K562 (cell line): ENCODE results near the gene EVPL. TPM values are rescaled to one million over a fixed set of nuclear protein-coding genes. Genes with fewer than 3 reads are reported as not detected.

ENCODE experiments used
- ATAC-seq: fragments of 200-7000 bp; cut with Tn5 transposase; 3 replicates; pipeline ENCODE4 v1.9.1; 2020; ENCODE audit warnings: moderate library complexity
- BruUV-seq: library from RNA; stranded (reverse); fragments of 400-500 nt; replicated peaks from 2 replicates; lab custom pipeline; 2021; lab: Mats Ljungman, UMichigan
- CTCF ChIA-PET: fragments of 300-600 bp; formaldehyde crosslinking; extraction: SDS; loops from one replicate; lab custom pipeline; 2021; ENCODE audit warnings: low intra/inter-chr PET ratio; lab: Yijun Ruan, JAX
- POLR2A ChIA-PET: fragments of 300-600, 350-650 bp; sonication (Branson Sonifier 250); formaldehyde crosslinking; extraction: SDS; loops from one replicate; lab custom pipeline; 2021; ENCODE audit warnings: antibody characterized with exemption, inconsistent platforms; lab: Yijun Ruan, JAX
- DNase-seq, 4 experiments: peaks; one replicate each; pipeline versions ENCODE4 v3.0.0 to v3.0.0-alpha.2; 2011 to 2018; ENCODE audit warnings: low spot score in 3 of 4, mixed read lengths in 3 of 4; ENCODE audit errors: extremely low read depth in 1 of 4
- FAIRE-seq: peaks from 2 replicates; lab custom pipeline; 2011; peaks lifted over from hg19 to GRCh38; lab: Jason Lieb, UNC
- H2AFZ ChIP-seq: 2 replicates; pipeline ENCODE4 v1.6.0; 2011; ENCODE audit warnings: low read depth, low read length, control low read depth, inconsistent platforms
- H3K27ac ChIP-seq: fragments of 200-600 bp; 3 replicates; pipeline ENCODE4 v1.8.0; 2011; ENCODE audit warnings: low read depth, mild to moderate bottlenecking, control low read depth, inconsistent platforms, low read length, moderate library complexity, mixed read lengths; ENCODE audit errors: extremely low read depth
- H3K27me3 ChIP-seq, 2 experiments: fragments of 300-600 bp in 1 of 2; 2 replicates in 1 of 2; 3 replicates in 1 of 2; pipeline versions ENCODE4 v1.6.0 to v1.8.0; 2011; ENCODE audit warnings: inconsistent platforms in 2 of 2, low read length in 2 of 2, mild to moderate bottlenecking in 1 of 2, mixed read lengths in 1 of 2, moderate library complexity in 1 of 2; ENCODE audit not compliant: control insufficient read depth in 2 of 2, insufficient read depth in 2 of 2
- H3K36me3 ChIP-seq: fragments of 300-600 bp; 3 replicates; pipeline ENCODE4 v1.8.0; 2011; ENCODE audit warnings: mild to moderate bottlenecking, low read length, inconsistent platforms; ENCODE audit not compliant: control insufficient read depth, insufficient read depth
- H3K4me1 ChIP-seq, 2 experiments: fragments of 200-600 bp in 1 of 2; replicated peaks in 1 of 2; 2 replicates in 1 of 2; 3 replicates in 1 of 2; pipeline versions ENCODE4 v1.5.1 to v1.8.0; 2011; ENCODE audit warnings: inconsistent platforms in 2 of 2, low read length in 2 of 2, mild to moderate bottlenecking in 1 of 2, mixed read lengths in 1 of 2, moderate library complexity in 1 of 2; ENCODE audit not compliant: control insufficient read depth in 2 of 2, insufficient read depth in 2 of 2
- H3K4me2 ChIP-seq: 2 replicates; pipeline ENCODE4 v1.6.1; 2011; ENCODE audit warnings: low read length, control low read depth, inconsistent platforms, mixed read lengths; ENCODE audit not compliant: insufficient read depth
- H3K4me3 ChIP-seq: fragments of 200-600 bp; sonication (generic), shearing (Covaris generic); 2 replicates; pipeline ENCODE4 v1.5.1; 2016; ENCODE audit warnings: control low read depth, inconsistent platforms
- H3K79me2 ChIP-seq: fragments of 200-600 bp; 3 replicates; pipeline ENCODE4 v1.8.0; 2011; ENCODE audit warnings: low read length, inconsistent platforms; ENCODE audit not compliant: control insufficient read depth, insufficient read depth
- H3K9ac ChIP-seq, 2 experiments: 2 replicates each; pipeline versions ENCODE4 v1.6.0 to v1.6.1; 2011; ENCODE audit warnings: low read depth in 2 of 2, low read length in 2 of 2, control low read depth in 1 of 2, inconsistent platforms in 1 of 2, mild to moderate bottlenecking in 1 of 2, mixed read lengths in 1 of 2; ENCODE audit not compliant: insufficient read depth in 1 of 2
- H3K9me1 ChIP-seq: one replicate; pipeline ENCODE4 v1.6.0; 2011; ENCODE audit warnings: inconsistent platforms, mild to moderate bottlenecking, low read length, moderate library complexity; ENCODE audit not compliant: control insufficient read depth, insufficient read depth
- H3K9me3 ChIP-seq: replicated peaks from 2 replicates; pipeline ENCODE4 v1.5.1; 2011; ENCODE audit warnings: low read depth, low read length, inconsistent platforms; ENCODE audit not compliant: control insufficient read depth, insufficient read depth
- H4K20me1 ChIP-seq: replicated peaks from 2 replicates; pipeline ENCODE4 v1.6.1; 2011; ENCODE audit warnings: low read length, inconsistent platforms, mixed read lengths; ENCODE audit not compliant: control insufficient read depth, insufficient read depth
- E2F1 ChIP-seq: sonication (generic); formaldehyde crosslinking; IDR thresholded peaks from 2 replicates; pipeline ENCODE4 v1.8.1; 2023; ENCODE audit warnings: mild to moderate bottlenecking, missing genetic modification reagents, moderate library complexity
- EZH2 ChIP-seq: IDR thresholded peaks from 2 replicates; pipeline ENCODE4 v1.6.1; 2012; ENCODE audit warnings: low read depth, mild to moderate bottlenecking, inconsistent platforms, low read length, borderline replicate concordance
- GABPA ChIP-seq: fragments of 200-800 bp; sonication (Bioruptor generic); conservative IDR thresholded peaks from 2 replicates; pipeline ENCODE4 v1.6.1; 2016; ENCODE audit warnings: low read depth, missing genetic modification characterization, missing compliant biosample characterization
- MTA3 ChIP-seq: fragments of 450-650 bp; formaldehyde crosslinking; IDR thresholded peaks from 2 replicates; pipeline ENCODE4 v1.6.1; 2017; ENCODE audit warnings: mild to moderate bottlenecking, borderline replicate concordance
- MXI1 ChIP-seq: IDR thresholded peaks from 2 replicates; pipeline ENCODE4 v1.6.1; 2011; ENCODE audit warnings: low read depth, mild to moderate bottlenecking, improper control_type of control experiment, low read length
- RBM17 ChIP-seq: fragments of 200-400 bp; formaldehyde crosslinking; IDR thresholded peaks from 2 replicates; pipeline ENCODE4 v1.6.1; 2017; ENCODE audit warnings: low read depth, mild to moderate bottlenecking, low read length, borderline replicate concordance
- SETDB1 ChIP-seq: IDR thresholded peaks from one replicate; pipeline ENCODE4 v1.6.1; 2012; ENCODE audit warnings: low read length, control low read depth, inconsistent platforms
- XRCC4 ChIP-seq: IDR thresholded peaks from one replicate; pipeline ENCODE4 v1.6.1; 2011; ENCODE audit not compliant: insufficient read depth, insufficient read length; ENCODE audit errors: extremely low read depth
- ZNF12 ChIP-seq: sonication (generic); formaldehyde crosslinking; IDR thresholded peaks from 2 replicates; pipeline ENCODE4 v1.4.0; 2020; ENCODE audit warnings: mild to moderate bottlenecking, missing genetic modification reagents
- ZNF165 ChIP-seq: fragments of 250-450 bp; sonication (Bioruptor Pico); IDR thresholded peaks from 2 replicates; pipeline ENCODE4 v1.4.0; 2020; ENCODE audit warnings: borderline replicate concordance
- ZNF347 ChIP-seq: fragments of 450-650 bp; formaldehyde crosslinking; IDR thresholded peaks from 2 replicates; pipeline ENCODE4 v1.4.0; 2020; ENCODE audit warnings: low read depth, mild to moderate bottlenecking, moderate library complexity
- WGBS: fragments of 100-300 bp; shearing (Covaris generic); methylation state at CpG from one replicate; pipeline ENCODE4 v1.1.6; 2016; ENCODE audit warnings: low coverage, mixed read lengths; ENCODE audit not compliant: insufficient coverage; ENCODE audit errors: missing lambda C conversion rate; 5-methylcytosine and 5-hydroxymethylcytosine counted together
- in situ Hi-C: fragments of 300-500 bp; cut with MboI; formaldehyde crosslinking; loops from 4 replicates; pipeline ENCODE4 v1.15.0; 2018; ENCODE audit warnings: inconsistent platforms, mixed read lengths
- intact Hi-C: fragments of 100-400 bp; cut with micrococcal nuclease; formaldehyde crosslinking; loops from 2 replicates; pipeline ENCODE4 v1.14.2; 2022
- polyA plus RNA-seq, 8 experiments: library from polyadenylated mRNA; depleted of rRNA in 4 of 8; stranded (reverse) in 5 of 8; unstranded in 3 of 8; fragments of >200 nt; fragmentation: Nextera tagmentation in 2 of 8; fragmentation: Illumina TruSeq in 1 of 8; extraction: Ambion mirVana in 2 of 8; extraction: Trizol in 1 of 8; gene quantifications; 2 replicates each; pipeline versions ENCODE4 v1.2.1 to v1.2.3, GENCODE V29; 2011 to 2014; ENCODE audit warnings: inconsistent platforms in 1 of 8, missing spikeins in 1 of 8
- total RNA-seq, 7 experiments: library from RNA; depleted of rRNA in 6 of 7; stranded (reverse); fragments of >200 nt in 6 of 7; fragmentation: Illumina TruSeq in 2 of 7; extraction: Trizol in 2 of 7; gene quantifications; 2 replicates each; pipeline versions ENCODE4 v1.2.1 to v1.2.3, GENCODE V29; 2011 to 2021; ENCODE audit warnings: low replicate concordance in 1 of 7
- TF ChIP-seq, protein P1 (sequence below): sonication (generic); formaldehyde crosslinking; IDR thresholded peaks from 2 replicates; pipeline ENCODE4 v1.5.0; 2020; ENCODE audit warnings: missing genetic modification reagents
- TF ChIP-seq, protein P2 (sequence below): fragments of 250-450 bp; sonication (Bioruptor Pico); IDR thresholded peaks from 2 replicates; pipeline ENCODE4 v1.5.0; 2022; ENCODE audit warnings: mild to moderate bottlenecking

The EVPL gene
- total and polyA plus RNA-seq, 9 of the 15 experiments (the other 6 are each of a cell fraction or from before 2014, with no cell fraction given) = 0.08 to 0.18 (median 0.16) TPM; not detected in 5

DNA sequence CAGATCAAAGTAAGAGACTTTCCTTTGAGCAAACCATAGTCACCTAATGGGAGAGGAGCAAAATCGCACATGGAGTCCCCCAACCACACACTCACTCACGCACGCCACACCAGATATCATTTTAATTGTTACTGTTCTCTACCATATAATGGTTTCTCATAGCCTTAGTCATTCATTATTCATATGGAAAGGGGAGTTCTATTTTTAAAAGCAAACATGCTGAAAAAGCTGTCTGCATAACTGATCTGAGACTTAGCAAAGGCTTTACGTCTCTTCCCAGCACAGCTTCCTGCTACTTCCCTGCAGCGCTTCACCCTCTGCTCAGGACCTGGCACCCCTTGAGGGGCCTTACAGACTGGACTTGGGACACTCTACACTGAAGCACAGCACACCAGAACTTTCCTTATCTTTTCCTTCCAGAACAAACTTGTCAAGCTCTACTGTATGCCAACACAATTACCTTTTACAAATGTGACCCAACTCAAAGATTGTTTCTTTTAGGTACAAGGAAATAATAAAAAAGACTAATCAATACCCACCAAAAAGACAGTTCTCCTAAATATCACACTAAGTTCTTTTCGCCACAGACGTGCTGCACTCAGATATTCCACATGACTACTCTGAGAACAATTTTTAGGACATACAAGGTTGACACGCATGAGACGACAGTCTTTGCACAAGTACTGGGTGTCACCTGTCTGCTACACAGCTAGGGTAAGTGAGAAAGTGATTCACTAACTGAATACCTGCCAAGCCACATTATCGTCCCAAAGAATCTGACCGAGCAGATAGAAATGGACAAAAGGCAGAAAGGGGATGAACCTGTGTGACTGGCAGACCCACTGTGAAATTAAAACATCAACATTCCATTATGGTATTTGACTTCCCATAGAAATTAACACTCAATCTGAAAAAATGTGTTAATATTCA lies 23.7 kb upstream of the EVPL start:
- peaks cover 80% of the 10 kb centered on the region for H3K36me3 ChIP-seq
- H3K27me3 ChIP-seq = no peaks in the 10 kb centered on the region
- H2AFZ ChIP-seq = no peak overlapping the region
- DNase-seq (no peak), ATAC-seq (no peak), FAIRE-seq (no peak)
- H3K27ac ChIP-seq = no peak overlapping the region; the same call in 2 of the 3 replicates
- ChIA-PET POLR2A (interaction anchor here (2.8 kb wide), 1 partner anchor 13 kb away, joined by 14 read pairs; no protein-coding TSS in a partner anchor), CTCF (no interaction called here)
- H3K4me3 ChIP-seq = no peak overlapping the region
- H3K79me2 ChIP-seq = peaks cover 11% of the 10 kb centered on the region; the same call in 2 of the 3 replicates
- H3K4me1 ChIP-seq = peaks cover 5 to 9% of the 10 kb centered on the region in 2 experiments; a peak in 3 of 5 replicates
- no peaks in the 10 kb centered on the region for H3K9me1 ChIP-seq
- no peaks in the 10 kb centered on the region for H3K9me3 ChIP-seq
- TSS peak; percentile 22 for BruUV-seq
- in situ Hi-C loops = no loop called here
- H4K20me1 ChIP-seq = no peaks in the 10 kb centered on the region
- TF ChIP-seq, protein P1, sequence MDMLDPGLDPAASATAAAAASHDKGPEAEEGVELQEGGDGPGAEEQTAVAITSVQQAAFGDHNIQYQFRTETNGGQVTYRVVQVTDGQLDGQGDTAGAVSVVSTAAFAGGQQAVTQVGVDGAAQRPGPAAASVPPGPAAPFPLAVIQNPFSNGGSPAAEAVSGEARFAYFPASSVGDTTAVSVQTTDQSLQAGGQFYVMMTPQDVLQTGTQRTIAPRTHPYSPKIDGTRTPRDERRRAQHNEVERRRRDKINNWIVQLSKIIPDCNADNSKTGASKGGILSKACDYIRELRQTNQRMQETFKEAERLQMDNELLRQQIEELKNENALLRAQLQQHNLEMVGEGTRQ = no peak
- no peak for TF ChIP-seq MXI1
- no peak for TF ChIP-seq ZNF347 (CRISPR knock-in tag)
- TF ChIP-seq, protein P2, sequence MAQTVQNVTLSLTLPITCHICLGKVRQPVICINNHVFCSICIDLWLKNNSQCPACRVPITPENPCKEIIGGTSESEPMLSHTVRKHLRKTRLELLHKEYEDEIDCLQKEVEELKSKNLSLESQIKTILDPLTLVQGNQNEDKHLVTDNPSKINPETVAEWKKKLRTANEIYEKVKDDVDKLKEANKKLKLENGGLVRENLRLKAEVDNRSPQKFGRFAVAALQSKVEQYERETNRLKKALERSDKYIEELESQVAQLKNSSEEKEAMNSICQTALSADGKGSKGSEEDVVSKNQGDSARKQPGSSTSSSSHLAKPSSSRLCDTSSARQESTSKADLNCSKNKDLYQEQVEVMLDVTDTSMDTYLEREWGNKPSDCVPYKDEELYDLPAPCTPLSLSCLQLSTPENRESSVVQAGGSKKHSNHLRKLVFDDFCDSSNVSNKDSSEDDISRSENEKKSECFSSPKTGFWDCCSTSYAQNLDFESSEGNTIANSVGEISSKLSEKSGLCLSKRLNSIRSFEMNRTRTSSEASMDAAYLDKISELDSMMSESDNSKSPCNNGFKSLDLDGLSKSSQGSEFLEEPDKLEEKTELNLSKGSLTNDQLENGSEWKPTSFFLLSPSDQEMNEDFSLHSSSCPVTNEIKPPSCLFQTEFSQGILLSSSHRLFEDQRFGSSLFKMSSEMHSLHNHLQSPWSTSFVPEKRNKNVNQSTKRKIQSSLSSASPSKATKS (CRISPR knock-in tag) = no peak
- no peak for TF ChIP-seq RBM17
- TF ChIP-seq MTA3 = no peak
- no peak for TF ChIP-seq ZNF12 (CRISPR knock-in tag)
- TF ChIP-seq GABPA = no peak
- TF ChIP-seq E2F1 (CRISPR knock-in tag) = no peak
- TF ChIP-seq XRCC4 = no peak
- TF ChIP-seq ZNF165 (CRISPR knock-in tag) = no peak
- no peak for TF ChIP-seq EZH2
- TF ChIP-seq SETDB1 = no peak
- H3K4me2 ChIP-seq = no peak overlapping the region
- WGBS = 91% methylated on average over 11 of the region's 11 CpGs
- intact Hi-C loops = no loop called here
- H3K9ac ChIP-seq = no peak overlapping the region
